ENCODE results near the gene PLCD1.
"Not testable (repeated sequence)": the region's sequence is repeated elsewhere in the genome, so short reads cannot be mapped to it uniquely, and the experiment has no call there.

PLCD1 gene

GRCh38 chr3:38029400-38030125, at the start of gene PLCD1:
Gene PLCD1 (minus strand): TSS chr3:38029642. CDS start chr3:38029539, 103 bp downstream.
- TF ChIP-seq ZFX (IDR thresholded peaks at IDR 0.05) (no peak), CTCF (conservative IDR thresholded peaks at IDR 0.05) (no peak)
- H3K27ac ChIP-seq = no peak within 1 kb of the TSS

- not testable (repeated sequence) for H3K27ac ChIP-seq
Observed at GRCh38 chr3:38077073-38077472, 47.6 kb upstream of the PLCD1 start.

GRCh38 chr3:38070013-38070412, 40.6 kb upstream of the PLCD1 start:
- no peak overlapping the region for H3K27ac ChIP-seq
- TF ChIP-seq CTCF (conservative IDR thresholded peaks at IDR 0.05) (no peak), ZFX (IDR thresholded peaks at IDR 0.05) (no peak)

- TF ChIP-seq CTCF (conservative IDR thresholded peaks at IDR 0.05) (no peak), ZFX (IDR thresholded peaks at IDR 0.05) (no peak)
- no peak overlapping the region for H3K27ac ChIP-seq
Observed at GRCh38 chr3:38067508-38068233, 38.2 kb upstream of the PLCD1 start.

GRCh38 chr3:38064453-38064852, 35.0 kb upstream of the PLCD1 start:
- H3K27ac ChIP-seq = not testable (repeated sequence)

- TF ChIP-seq ZFX (IDR thresholded peaks at IDR 0.05) (no peak), CTCF (conservative IDR thresholded peaks at IDR 0.05) (no peak)
Observed at GRCh38 chr3:38062809-38063208, 33.4 kb upstream of the PLCD1 start.

GRCh38 chr3:38059591-38059990, 30.1 kb upstream of the PLCD1 start:
- no peak overlapping the region for H3K27ac ChIP-seq
- TF ChIP-seq ZFX (IDR thresholded peaks at IDR 0.05) (no peak), CTCF (conservative IDR thresholded peaks at IDR 0.05) (no peak)

More at GRCh38 chr3:38062809-38063208, 33.4 kb upstream of the PLCD1 start:
- no peak overlapping the region for H3K27ac ChIP-seq

GRCh38 chr3:38059148-38059547, 29.7 kb upstream of the PLCD1 start:
- TF ChIP-seq ZFX (IDR thresholded peaks at IDR 0.05) (no peak), CTCF (conservative IDR thresholded peaks at IDR 0.05) (no peak)
- H3K27ac ChIP-seq = no peak overlapping the region
